GM06990 (cell line): ENCODE measurements around the gene ZNF844.
"Not testable (repeated sequence)": the region's sequence is repeated elsewhere in the genome, so short reads cannot be mapped to it uniquely, and the experiment has no call there.

Experiments used
- DNase-seq: peaks from one replicate; pipeline ENCODE4 v3.0.0-alpha.2; 2011; ENCODE audit not compliant: insufficient read length; ENCODE audit errors: extremely low read depth
- H3K27me3 ChIP-seq: replicated peaks from 2 replicates; pipeline ENCODE4 v1.6.0; 2011; ENCODE audit warnings: low read length; ENCODE audit not compliant: control insufficient read depth, insufficient read depth
- H3K36me3 ChIP-seq: 2 replicates; pipeline ENCODE4 v1.5.1; 2011; ENCODE audit warnings: low read length; ENCODE audit not compliant: control insufficient read depth, insufficient read depth
- H3K4me3 ChIP-seq: replicated peaks from 2 replicates; pipeline ENCODE4 v1.5.1; 2011; ENCODE audit warnings: low read depth, mild to moderate bottlenecking, control low read depth, low read length
- CTCF ChIP-seq: IDR thresholded peaks from 2 replicates; pipeline ENCODE4 v1.5.1; 2011; ENCODE audit warnings: low read length, control low read depth, mild to moderate bottlenecking, inconsistent platforms; ENCODE audit not compliant: insufficient read depth, poor library complexity, severe bottlenecking

ZNF844 gene

GRCh38 chr19:12095111-12095790, 30.7 kb downstream of the ZNF844 start:
- no peak overlapping the region for H3K4me3 ChIP-seq
- DNase-seq: no peak
- no peaks in the 10 kb centered on the region for H3K36me3 ChIP-seq
- H3K27me3 ChIP-seq: no peaks in the 10 kb centered on the region
- no peak for TF ChIP-seq CTCF

GRCh38 chr19:12098040-12098439, 33.5 kb downstream of the ZNF844 start:
- TF ChIP-seq CTCF: no peak
- Histone ChIP-seq H3K36me3 (no peaks in the 10 kb centered on the region), H3K4me3 (no peak overlapping the region), H3K27me3 (no peaks in the 10 kb centered on the region)
- DNase-seq: no peak

DNA sequence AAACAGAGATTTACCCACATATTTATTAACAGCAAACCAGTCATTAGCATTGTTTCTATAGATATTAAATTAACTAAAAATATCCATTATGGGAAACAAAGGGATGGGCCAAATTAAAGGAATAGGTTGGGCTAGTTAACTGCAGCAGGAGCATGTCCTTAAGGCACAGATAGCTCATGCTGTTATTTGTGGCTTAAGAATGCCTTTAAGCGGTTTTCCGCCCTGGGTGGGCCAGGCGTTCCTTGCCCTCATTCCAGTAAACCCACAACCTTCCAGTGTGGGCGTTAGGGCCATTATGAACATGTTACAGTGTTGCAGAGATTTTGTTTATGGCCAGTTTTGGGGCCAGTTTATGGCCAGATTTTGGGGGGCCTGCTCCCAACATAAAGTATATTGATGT, 39.4 kb downstream of the ZNF844 start:
- H3K27me3 ChIP-seq, H3K36me3 ChIP-seq, DNase-seq, H3K4me3 ChIP-seq: not testable (repeated sequence)

DNA sequence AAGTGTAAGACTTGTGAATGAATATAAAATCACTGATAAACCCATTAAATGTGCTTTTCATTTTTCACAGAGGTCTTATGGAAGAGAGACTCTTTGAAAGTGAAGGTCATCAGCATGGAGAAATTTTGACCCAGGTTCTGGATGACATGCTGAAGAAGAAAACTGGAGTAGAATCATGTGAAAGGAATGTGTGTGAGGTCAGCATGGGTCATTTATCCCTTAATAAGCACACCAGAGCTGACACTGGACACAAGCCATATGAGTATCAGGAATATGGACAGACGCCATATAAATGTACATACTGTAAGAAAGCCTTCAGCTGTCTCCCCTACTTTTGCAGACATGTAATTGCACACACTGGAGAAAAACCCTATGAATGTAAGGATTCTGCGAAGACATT, 46.6 kb downstream of the ZNF844 start:
- no peak for TF ChIP-seq CTCF
- Histone ChIP-seq H3K4me3 (no peak overlapping the region), H3K27me3 (no peaks in the 10 kb centered on the region), H3K36me3 (no peaks in the 10 kb centered on the region)
- no peak for DNase-seq

DNA sequence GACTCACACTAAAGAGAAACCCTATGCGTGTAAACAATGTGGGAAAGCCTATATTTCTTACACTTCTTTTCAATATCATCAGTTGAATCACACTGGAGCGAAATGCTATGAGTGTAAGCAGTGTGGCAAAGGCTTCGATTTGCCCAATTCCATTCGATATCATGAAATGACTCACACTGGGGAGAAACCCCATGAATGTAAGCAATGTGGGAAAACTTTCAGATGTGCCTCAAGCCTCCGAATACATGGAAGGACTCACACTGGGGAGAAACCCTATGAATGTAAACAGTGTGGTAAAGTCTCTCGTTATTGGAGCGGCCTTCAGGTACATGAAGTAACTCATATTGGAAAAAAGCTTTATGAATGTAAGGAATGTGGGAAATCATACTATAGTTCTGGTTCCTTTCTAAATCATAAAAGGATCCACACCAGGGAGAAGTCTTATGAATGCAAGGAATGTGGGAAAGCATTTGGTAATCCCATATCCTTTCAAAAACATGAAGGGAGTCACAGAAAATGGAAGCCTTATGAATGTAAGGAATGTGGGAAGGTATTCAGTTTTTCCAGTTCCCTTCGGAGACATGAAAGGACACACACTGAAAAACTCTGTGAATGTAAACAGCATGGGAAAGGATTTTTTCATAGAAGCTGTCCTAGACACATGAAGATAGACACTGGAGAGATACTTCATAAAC, 47.6 kb downstream of the ZNF844 start:
- no peak overlapping the region for H3K4me3 ChIP-seq
- TF ChIP-seq CTCF: no peak
- no peaks in the 10 kb centered on the region for H3K27me3 ChIP-seq
- H3K36me3 ChIP-seq: no peaks in the 10 kb centered on the region
- DNase-seq: no peak

DNA sequence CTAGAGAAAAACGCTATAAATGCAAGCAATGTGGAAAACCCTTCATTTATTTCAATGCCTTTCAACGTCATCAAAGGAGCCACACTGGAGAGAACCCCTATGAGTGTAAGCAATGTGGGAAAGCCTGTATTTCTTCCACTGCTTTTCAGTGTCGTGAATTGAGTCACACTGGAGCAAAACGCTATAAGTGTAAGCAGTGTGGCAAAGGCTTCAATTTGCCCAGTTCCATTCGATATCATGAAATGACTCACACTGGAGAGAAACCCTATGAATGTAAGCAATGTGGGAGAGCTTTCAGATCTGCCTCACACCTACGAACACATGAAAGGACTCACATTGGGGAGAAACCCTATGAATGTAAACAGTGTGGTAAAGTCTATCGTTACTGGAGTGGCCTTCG, 48.2 kb downstream of the ZNF844 start:
- TF ChIP-seq CTCF: no peak
- no peak for DNase-seq
- Histone ChIP-seq H3K27me3 (no peaks in the 10 kb centered on the region), H3K4me3 (no peak overlapping the region), H3K36me3 (no peaks in the 10 kb centered on the region)
